Fibroblast of the aortic adventitia (primary cell): ENCODE measurements around the gene CHODL. TPM values are rescaled to one million over a fixed set of nuclear protein-coding genes. Genes with fewer than 3 reads are reported as not detected.

ENCODE experiments used
- DNase-seq: peaks from one replicate; pipeline ENCODE4 v3.0.0-alpha.2; 2010; ENCODE audit warnings: low read depth
- H3K4me3 ChIP-seq: 2 replicates; pipeline ENCODE4 v1.5.1; 2011; ENCODE audit warnings: low read depth, mild to moderate bottlenecking, control low read depth, low read length, moderate library complexity
- CTCF ChIP-seq: IDR thresholded peaks from 2 replicates; pipeline ENCODE4 v1.5.1; 2011; ENCODE audit warnings: mild to moderate bottlenecking, low read length, control low read depth, inconsistent platforms; ENCODE audit not compliant: insufficient read depth
- total RNA-seq: library from RNA; depleted of rRNA; stranded (reverse); fragments of >200 nt; gene quantifications from 2 replicates; pipeline ENCODE4 v1.2.3, GENCODE V29; 2012; ENCODE audit warnings: low replicate concordance

The CHODL gene
- total RNA-seq, 1 donor = 1.1 TPM

GRCh38 chr21:18253221-18253620 is 8.6 kb downstream of the CHODL start:
- no peak overlapping the region for H3K4me3 ChIP-seq
- TF ChIP-seq CTCF = no peak
- no peak for DNase-seq

GRCh38 chr21:18253799-18254198 is 9.2 kb downstream of the CHODL start:
- DNase-seq = no peak
- TF ChIP-seq CTCF = no peak
- no peak overlapping the region for H3K4me3 ChIP-seq

- DNase-seq = no peak
- no peak overlapping the region for H3K4me3 ChIP-seq
- no peak for TF ChIP-seq CTCF
Measured at GRCh38 chr21:18265944-18266343, 21.3 kb downstream of the CHODL start.

GRCh38 chr21:18267496-18267895 is 22.9 kb downstream of the CHODL start:
- H3K4me3 ChIP-seq = no peak overlapping the region
- no peak for DNase-seq
- TF ChIP-seq CTCF = no peak

- no peak overlapping the region for H3K4me3 ChIP-seq
- no peak for TF ChIP-seq CTCF
- DNase-seq = no peak
Measured at GRCh38 chr21:18268906-18269305, 24.3 kb downstream of the CHODL start.

GRCh38 chr21:18269856-18270255 is 25.2 kb downstream of the CHODL start:
- no peak for TF ChIP-seq CTCF
- no peak for DNase-seq
- H3K4me3 ChIP-seq = no peak overlapping the region

GRCh38 chr21:18273400-18273799 is 28.8 kb downstream of the CHODL start:
- DNase-seq = no peak
- no peak overlapping the region for H3K4me3 ChIP-seq
- no peak for TF ChIP-seq CTCF
